Measurements from ENCODE around the gene LAIR2.
"Not testable (repeated sequence)": the region's sequence is repeated elsewhere in the genome, so short reads cannot be mapped to it uniquely, and the experiment has no call there.

Gene LAIR2

DNA sequence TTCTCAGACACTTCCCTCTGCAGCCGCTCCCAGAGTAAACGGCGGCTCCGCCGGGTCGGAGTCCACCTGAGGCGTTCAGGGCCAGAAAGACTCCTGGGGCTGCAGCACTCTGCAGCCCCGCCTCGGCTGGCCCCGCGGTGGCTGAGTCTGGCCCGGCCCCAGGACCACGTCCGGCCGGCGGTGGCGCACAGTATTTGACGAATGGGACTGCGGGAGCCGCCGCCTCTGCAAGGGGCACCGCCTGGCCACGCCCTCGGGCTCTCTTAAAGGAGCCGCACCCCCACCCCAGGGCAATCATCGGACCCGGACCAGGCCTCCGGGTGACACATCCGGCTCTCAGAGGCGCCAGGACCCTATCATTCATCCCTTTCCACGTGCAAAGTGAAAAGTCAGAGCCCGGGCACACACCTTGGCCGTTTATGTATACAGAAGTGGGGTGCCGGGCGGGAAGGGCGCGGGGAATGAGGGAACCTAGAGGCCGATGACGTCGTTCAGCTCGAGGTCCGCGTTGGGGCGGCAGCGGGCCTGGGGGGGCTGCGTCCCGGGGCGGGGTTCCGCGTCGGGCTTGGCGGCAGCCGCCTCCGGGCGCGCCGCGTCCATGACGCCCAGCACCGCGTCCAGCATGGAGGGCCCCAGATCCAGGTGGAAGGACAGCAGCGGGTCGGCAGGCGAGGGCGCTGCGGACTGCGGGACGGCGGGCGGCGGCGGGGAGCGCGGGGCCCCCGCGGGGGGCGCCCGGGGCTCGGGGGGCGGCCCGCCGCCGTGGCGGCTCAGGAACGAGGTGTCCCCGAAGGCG is 37.8 kb upstream of the LAIR2 start:
- peak; percentile 53 for DNase-seq (ENCODE audit: low read depth)

DNA sequence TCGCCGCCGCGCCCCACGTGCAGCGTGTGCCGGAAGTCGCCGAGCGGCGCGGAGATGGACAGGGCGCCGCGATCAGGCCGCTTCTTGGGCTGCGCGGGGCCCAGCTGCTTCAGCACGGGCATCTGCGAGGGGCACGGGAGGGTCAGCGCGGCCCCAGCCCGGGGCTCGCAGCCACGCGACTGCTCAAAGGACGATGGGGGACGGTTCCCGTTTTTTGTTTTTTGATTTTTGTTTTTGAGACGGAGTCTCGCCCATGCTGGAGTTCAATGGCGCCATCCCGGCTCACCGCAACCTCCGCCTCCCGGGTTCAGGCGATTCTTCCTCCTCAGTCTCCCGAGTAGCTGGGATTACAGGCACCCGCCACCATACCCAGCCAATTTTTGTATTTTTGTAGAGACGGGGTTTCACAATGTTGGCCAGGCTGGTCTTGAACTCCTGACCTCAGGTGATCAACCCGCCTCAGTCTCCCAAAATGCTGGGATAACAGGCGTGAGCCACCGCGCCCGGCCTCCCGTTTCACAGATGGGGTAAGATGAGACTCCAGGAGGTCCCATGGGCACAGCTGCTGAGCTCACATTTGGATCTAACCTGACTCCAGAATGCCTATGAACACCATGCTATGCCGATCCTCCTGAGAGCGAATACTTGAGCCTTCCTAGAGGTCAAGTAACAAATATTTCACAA is 37.1 kb upstream of the LAIR2 start:
- no peak for DNase-seq (ENCODE audit: low read depth)

DNA sequence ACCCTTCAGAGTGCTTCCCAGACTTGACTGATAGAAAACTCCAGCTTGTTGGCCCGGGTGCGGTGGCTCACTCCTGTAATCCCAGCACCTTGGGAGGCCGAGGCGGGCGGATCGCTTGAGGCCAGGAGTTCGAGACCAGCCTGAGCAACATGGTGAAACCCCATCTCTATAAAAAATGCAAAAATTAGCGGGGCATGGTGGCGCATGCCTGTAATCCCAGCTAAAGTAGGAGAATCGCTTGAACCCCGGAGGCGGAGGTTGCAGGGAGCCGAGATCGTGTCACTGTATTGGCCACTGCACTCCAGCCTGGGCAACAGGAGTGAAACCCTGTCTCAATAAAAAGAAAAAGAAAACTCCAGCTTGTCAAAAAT is 36.5 kb upstream of the LAIR2 start:
- DNase-seq (ENCODE audit: low read depth), result not testable (repeated sequence)

DNA sequence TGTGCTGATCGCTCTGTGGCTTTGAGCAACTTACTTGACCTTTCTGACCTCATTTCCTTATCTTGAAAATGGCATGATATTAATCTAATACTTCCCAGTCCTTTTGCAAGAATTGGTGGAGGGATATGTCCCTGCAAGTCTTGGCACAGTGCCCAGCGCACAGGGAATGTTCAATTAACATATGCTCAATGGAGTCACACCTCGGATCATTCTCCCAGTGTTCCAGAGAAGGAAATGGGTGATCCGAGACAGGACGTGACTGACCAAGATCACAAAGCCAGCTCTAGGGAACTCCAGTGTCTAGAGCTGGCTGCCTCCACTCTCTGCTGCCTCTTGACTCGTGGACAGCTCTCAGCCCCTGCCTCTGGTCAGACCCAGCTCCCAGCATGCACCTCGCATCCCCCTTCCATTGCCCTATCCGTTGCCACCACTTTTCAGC is 33.1 kb upstream of the LAIR2 start:
- DNase-seq (ENCODE audit: low read depth), result no peak

DNA sequence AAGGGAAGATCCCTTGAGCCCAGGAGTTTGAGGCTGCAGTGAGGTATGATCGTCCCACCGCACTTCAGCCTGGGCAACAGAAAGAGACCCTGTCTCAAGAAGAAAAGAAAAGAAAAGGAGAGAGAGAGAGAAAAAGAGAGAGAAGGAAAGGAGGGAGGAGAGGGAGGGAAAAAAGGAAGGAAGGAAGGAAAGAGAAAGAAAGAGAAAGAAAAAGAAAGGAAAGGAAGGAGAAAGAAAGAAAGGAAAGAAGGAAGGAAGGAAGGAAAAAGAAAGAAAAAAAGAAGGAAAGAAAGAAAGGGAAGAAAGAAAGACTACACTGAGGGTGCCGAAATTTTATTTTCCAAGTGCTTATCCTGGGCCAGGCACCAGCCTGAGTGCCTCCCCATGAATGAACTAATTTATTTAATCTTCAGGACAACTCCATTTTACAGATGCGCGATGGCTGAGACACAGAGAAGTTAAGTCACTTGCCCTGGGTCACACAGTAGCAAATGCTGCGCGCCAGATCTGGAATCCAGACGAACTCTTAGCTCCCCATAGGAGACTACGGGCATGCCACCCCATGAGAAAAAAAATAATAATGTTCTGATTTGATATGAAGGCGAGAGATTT is 32.2 kb upstream of the LAIR2 start:
- DNase-seq (ENCODE audit: low read depth), result no peak

DNA sequence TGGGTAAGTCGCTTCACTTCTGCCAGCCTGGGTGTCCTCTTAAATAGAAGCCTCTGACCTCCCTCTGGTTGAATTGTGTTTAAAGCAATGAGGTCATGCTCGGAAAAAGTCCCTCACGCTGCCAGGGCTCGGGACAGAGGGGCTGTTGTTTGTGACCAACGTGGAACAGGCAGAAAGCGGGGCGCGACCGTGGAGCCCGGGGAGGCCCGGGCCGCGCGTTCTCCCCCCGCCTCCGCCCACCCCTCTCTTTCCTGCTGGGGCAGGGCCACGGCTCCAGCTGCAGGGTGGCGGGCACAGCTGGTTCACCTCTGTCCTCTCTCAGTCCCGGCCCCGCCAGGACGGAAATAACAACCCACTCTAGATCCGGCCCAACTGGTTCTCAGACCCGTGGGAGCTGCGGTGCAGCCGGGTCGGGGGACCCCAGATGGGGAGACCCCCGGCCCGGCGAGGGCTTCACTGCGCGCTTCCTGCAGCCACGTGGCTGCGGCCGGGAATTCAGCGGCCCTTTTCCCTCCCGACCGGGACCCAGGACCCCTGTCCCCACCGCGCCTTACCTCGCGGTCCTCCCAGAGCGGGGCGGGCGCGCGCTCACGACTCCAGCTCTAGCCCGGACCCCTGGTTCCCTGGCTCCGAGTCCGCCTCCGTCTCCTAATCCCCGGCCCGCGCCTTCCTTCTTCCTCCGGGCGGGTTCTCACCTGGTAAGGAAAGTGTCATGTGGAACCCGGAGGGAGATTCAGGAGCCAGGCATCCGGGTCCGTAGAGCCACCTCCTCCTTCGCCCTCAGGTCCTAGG is 31.4 kb upstream of the LAIR2 start:
- no peak for DNase-seq (ENCODE audit: low read depth)

DNA sequence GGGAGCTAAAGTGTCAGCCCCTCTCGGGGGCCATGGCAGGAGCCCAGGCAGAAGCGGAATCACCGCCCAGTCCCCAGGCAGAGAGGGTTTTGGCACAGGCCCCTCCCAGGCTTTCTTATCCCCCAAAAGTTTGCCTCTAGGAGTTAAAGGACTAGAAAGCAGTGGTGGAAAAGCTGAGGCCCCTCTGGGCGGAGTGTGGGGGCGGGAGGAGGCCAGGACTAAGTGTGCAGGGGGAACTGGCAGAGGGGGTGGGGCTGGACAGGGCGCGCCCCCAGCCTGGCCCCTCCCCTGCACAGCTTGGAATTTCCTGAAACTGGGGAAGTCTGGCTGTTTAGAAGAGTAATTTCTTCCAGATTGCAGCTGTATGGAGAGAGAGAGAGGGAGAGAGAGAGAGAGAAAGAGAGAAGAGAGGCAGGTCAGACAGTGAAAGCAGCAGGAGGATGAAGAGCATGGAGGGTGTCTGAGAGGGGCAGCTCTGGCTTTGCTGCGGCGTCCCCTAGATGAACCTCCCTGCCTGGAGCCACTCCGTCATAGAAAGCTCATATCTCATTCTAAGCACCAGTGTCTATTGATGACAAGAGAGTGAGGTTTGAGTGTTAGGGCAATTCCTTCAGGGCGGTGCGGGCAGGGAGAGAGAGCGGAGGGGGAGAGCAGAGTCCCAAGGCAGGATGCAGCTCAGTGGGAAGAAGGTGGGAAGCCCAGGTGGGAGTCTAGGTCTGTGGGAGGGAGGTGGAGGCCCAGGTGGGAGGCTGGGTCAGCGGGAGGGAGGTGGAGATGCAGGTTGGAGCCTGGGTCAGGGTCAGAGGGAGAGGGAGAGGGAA is 29.4 kb upstream of the LAIR2 start, which contains the start of gene CDC42EP5:
TSS of gene CDC42EP5 (minus strand) at position 226 of the 821 bp plus-strand sequence. CDS start 7,749 bp downstream, outside the sequence.
- DNase-seq (ENCODE audit: low read depth), result no peak

DNA sequence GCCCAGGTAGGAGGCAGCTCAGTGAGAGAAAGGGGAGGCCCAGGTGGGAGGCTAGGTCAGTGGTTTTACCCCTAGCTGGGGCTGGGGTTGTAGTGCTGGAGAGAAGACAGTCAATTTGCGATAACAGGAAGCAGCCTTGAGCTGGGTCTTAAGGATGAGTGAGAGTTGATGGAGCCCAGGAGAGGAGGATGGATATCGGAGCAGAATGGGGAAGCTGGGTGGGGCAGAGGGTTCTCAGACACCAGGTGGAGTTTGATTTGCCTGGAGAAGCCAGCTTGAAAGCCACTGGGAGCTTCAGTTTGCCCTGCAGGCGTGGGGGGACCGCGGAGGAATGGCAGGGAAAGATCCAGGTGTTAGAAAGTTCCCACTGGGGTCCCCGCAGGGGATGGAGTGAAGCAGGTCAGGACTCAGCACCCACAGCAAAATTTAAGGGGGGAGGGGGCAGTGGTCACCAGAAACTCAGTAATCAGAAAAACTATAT is 28.7 kb upstream of the LAIR2 start:
- no peak for DNase-seq (ENCODE audit: low read depth)

DNA sequence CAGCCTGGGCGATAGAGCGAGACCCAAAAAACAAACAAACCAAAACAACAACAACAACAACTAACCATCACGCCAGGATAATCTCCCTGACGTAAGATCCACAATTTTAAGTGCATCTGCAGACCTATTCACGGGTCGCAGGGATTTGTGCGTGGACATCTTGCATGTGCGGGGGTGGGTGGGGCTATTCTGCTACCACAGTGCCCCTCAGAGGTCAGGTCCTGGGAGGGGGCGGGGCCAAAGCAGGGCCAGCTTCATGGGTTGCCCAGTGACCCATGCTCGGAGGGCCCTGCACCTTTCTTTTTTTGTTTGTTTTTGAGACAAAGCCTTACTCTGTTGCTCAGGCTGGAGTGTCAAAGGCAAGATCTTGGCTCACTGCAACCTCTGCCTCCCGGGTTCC is 26.9 kb upstream of the LAIR2 start:
- no peak for DNase-seq (ENCODE audit: low read depth)

DNA sequence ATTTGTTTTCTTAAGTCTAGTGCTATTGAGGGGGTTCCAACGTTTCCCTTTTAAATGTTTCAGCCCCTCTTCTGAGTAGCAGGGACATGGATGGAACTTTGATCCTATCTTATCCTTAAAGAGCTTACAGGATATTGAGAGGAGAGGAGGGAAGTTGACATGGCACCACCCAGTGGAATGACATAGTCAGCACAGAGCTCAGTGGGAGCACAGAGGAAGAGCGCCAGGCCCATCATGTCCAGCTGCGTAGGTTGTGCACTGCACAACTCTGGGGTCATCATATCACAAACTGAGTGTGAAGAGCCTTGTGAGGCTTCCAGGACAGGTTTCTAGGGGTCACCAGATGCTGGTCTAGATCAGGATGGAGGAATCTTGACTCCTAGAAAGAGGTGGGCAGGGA is 25.0 kb upstream of the LAIR2 start:
- DNase-seq (ENCODE audit: low read depth), result no peak

DNA sequence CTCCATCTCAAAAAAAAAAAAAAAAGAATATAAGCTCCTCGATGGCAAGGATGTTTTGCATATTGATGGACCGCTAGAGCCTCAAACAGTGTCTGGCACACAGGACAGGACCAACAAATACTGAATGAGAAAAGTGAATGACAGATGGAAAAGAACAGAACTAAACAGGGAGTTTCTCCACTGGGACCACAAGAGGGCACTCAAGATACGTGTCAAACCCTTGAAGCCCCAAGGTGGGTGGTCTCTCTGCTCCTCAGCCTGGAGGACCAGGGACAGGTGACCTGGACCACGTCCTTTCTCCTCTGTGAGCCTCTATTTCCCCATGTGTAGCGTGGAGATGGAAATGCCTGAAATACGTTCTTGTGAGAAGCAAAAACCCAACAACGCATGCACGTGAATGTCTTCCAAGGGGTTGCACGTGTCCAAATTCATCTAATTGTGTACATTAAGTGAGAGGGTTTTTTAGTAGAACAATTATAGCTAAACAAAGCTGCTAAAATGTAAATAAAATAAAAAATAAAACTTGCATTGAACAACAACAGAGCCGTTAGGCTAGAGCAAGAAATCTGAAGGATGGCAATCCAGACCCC is 23.9 kb upstream of the LAIR2 start:
- no peak for DNase-seq (ENCODE audit: low read depth)

DNA sequence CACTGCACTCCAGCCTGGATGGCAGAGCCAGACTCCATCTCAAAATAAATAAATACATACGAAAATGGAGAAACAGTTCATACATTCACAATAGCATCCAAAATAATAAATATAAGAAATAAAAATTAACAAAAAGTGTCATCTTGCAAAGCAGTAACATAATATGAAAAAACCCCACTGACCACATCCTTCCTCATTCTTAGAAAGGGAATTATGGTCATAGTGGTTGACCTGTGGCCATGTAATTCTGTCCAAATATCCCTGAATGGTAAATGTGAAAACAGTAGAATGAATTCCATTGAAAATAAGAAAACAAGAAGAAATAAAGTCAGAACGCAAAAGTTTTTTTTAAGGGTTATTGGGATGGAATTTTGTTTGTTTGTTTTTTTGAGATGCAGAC is 22.6 kb upstream of the LAIR2 start:
- no peak for DNase-seq (ENCODE audit: low read depth)

DNA sequence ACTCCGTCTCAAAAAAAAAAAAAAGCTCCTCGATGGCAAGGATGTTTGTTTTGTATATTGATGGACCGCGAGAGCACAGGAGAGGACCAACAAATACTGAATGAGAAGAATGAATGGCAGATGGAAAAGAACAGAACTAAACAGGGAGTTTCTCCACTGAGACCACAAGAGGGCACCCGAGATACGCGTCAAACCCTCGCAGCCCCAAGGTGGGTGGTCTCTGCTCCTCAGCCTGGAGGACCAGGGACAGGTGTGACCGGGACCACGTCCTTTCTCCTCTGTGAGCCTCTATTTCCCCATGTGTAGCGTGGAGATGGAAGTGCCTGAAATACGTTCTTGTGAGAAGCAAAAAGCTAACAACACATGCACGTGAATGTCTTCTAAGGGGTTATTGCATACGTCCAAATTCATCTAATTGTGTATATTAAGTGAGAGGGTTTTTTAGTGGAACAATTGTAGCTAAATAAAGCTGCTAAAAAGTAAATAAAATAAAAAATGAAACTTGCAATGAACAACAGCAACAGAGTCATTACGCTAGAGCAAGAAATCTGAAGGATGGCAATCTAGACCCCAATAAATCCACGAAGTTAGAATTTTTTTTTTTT is 21.2 kb upstream of the LAIR2 start:
- DNase-seq (ENCODE audit: low read depth), result no peak

DNA sequence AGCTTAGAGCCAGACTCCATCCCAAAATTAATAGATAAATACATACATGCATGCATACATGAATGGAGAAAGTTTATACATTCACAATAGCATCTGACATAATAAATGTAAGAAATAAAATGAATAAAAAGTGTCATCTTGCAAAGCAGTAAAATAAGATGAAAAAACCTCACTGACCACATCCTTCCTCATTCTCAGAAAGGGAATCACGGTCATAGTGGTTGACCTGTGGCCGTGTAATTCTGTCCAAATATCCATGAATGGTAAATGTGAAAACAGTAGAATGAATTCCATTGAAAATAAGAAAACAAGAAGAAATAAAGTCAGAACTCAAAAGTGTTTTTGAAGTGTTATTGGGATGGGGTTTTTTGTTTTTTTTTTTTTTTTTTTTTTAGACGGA is 19.7 kb upstream of the LAIR2 start:
- no peak for DNase-seq (ENCODE audit: low read depth)

DNA sequence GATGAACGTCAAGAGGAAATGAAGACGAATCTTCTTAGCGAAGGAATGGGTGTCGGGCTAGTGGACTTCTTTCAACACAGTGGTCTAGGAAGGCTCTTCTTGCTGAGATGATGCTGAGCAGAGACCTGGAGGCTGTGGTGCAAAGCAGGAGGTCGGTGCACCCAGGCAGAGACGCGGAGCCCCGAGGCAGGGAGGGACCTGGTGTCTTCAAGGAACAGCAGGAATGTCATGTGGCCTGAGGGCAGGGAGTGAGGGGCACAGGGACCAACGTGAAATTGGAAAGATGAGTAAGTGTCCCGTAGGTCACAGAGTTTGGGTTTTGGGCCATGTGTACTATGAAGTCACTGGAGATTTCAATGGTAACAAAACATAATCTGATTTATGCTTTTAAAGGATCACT is 18.2 kb upstream of the LAIR2 start:
- no peak for DNase-seq (ENCODE audit: low read depth)

DNA sequence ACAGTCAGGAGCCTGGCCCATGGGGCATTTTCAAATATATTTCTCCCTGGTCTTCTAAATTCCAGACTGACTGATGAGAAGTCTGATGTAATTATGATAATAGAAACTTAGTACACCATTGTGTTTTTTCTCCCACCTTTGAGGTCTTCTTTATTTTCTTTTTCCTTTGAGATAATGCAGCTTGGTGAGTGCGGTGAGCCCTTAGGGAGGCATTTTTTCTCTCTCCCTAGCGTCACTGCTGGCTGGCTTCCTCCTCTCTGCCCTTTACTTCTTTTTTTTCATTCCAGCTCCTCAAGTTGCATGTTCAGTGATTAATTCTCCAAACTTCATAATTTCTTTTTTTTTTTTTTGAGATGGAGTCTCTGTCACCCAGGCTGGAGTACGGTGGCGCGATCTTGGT is 16.8 kb upstream of the LAIR2 start:
- no peak for DNase-seq (ENCODE audit: low read depth)

DNA sequence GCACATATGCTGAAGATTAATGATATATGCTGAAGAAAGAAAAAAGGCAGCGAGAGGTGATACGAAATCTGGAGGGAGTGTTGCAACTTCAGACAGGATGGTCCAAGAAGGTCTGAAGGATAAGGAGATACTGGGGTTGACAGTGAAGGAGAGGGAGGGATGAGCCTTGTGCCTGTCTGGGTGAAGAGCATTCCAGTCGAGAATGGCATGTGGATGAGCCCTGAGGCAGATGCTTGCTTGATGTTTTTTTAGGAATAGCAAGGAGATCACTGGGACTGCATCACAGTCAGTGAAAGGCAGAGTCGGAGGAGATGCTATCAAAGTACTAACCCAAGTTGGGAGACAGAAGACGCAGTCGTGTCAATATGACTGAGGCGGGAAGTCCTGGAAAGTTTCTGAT is 13.3 kb upstream of the LAIR2 start:
- no peak for DNase-seq (ENCODE audit: low read depth)

DNA sequence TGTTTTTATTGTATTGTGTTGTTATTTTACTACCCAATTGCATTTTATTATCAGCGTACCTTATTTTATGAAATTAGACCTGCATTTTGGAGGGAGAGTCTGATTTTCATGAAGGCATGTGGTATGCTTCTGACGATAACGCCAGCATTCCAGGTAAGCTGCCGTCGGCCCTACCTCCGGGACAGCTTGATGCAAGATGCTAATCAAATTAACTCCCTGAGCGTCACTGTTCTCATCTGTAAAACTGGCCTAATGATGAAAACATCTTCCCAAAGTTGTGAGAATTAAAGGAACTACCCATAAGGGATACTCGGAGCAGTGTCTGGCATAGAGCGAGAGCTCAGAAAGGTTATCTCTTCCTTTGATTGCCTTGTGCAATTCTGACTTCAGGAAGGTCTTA is 12.9 kb upstream of the LAIR2 start:
- DNase-seq (ENCODE audit: low read depth), result no peak

DNA sequence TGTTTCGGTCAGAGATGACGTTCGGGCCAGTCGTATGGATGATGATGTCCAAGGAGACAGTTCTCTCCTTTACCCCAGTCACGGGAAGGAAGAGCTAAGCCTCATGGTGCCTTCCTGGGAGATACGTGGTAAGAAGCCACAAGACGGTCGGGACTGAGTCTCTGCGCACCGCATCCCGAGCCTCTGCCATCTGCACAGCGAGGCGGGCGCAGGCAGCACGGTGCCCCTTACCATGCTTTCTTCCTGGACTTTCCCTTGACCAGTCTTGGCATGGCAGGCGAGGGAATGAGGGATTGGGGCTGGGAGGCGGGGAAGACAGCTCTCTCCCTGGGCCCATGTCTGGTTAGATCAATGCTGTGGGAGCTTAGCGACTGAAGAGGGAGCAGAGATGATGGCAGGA is 10.1 kb upstream of the LAIR2 start:
- DNase-seq (ENCODE audit: low read depth), result no peak

DNA sequence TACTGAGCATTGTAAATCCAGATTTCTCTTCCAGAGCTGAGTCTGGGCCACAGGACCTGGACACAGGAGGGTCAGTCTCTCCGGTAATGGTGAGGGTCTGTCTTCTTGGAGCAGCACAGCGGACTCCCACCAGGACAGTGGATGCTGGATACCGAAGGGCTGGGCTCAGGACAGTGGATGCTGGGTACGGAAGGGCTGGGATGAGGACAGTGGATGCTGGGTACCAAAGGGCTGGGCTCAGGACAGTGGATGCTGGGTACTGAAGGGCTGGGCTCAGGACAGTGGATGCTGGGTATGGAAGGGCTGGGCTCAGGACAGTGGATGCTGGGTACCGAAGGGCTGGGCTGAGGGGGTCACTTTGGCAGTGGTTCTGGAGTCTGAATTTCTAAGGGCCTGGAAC is 9.6 kb upstream of the LAIR2 start:
- DNase-seq (ENCODE audit: low read depth), result not testable (repeated sequence)

Data from T-helper 22 cell (primary cell).